H1 (cell line): Measurements from ENCODE around the gene CSN1S1. TPM values are rescaled to one million over a fixed set of nuclear protein-coding genes. Genes with fewer than 3 reads are reported as not detected.

Source experiments
- CTCF ChIA-PET: fragments of 300-600 bp; sonication (Branson Sonifier 250); formaldehyde crosslinking; loops from one replicate; lab custom pipeline; 2021; ENCODE audit not compliant: partially characterized antibody; lab: Charles Lee
- POLR2A ChIA-PET: fragments of 300-600 bp; sonication (Branson Sonifier 250); formaldehyde crosslinking; loops from one replicate; lab custom pipeline; 2021; ENCODE audit warnings: inconsistent platforms; ENCODE audit not compliant: partially characterized antibody; lab: Charles Lee
- DNase-seq, 2 experiments: peaks; one replicate each; pipeline versions ENCODE4 v3.0.0 to v3.0.0-alpha.2; 2010 to 2022; ENCODE audit warnings: low spot score in 2 of 2, low read depth in 1 of 2, mixed read lengths in 1 of 2
- FAIRE-seq: peaks from 2 replicates; lab custom pipeline; 2011; peaks lifted over from hg19 to GRCh38; lab: Jason Lieb, UNC
- H2AFZ ChIP-seq: 2 replicates; pipeline ENCODE4 v1.8.1; 2012; ENCODE audit warnings: low read length, inconsistent platforms
- H2AK5ac ChIP-seq: 2 replicates; pipeline ENCODE4 v1.6.1; 2013; ENCODE audit warnings: low read depth, low read length
- H2BK120ac ChIP-seq: replicated peaks from 2 replicates; pipeline ENCODE3; 2013; ENCODE audit warnings: low read depth, low read length, inconsistent platforms
- H2BK12ac ChIP-seq: 2 replicates; pipeline ENCODE4 v1.6.1; 2013; ENCODE audit warnings: low read depth, low read length
- H2BK15ac ChIP-seq: 2 replicates; pipeline ENCODE4 v1.6.1; 2013; ENCODE audit warnings: low read length
- H2BK20ac ChIP-seq: 2 replicates; pipeline ENCODE4 v1.6.1; 2013; ENCODE audit warnings: low read length
- H2BK5ac ChIP-seq: 2 replicates; pipeline ENCODE4 v1.6.1; 2013; ENCODE audit warnings: low read depth, low read length
- H3K14ac ChIP-seq: 2 replicates; pipeline ENCODE4 v1.6.1; 2013; ENCODE audit warnings: inconsistent platforms; ENCODE audit not compliant: insufficient read length
- H3K18ac ChIP-seq: 2 replicates; pipeline ENCODE4 v1.6.1; 2013; ENCODE audit warnings: low read length; ENCODE audit errors: extremely low read depth
- H3K23ac ChIP-seq: 2 replicates; pipeline ENCODE4 v1.6.1; 2013; ENCODE audit warnings: inconsistent platforms; ENCODE audit not compliant: insufficient read length
- H3K23me2 ChIP-seq: 2 replicates; pipeline ENCODE4 v1.6.1; 2013; ENCODE audit warnings: low read depth, low read length
- H3K27ac ChIP-seq: 2 replicates; pipeline ENCODE4 v1.6.1; 2011; ENCODE audit warnings: low read depth, low read length, inconsistent platforms
- H3K27me3 ChIP-seq, 4 experiments: replicated peaks in 1 of 4; 1 replicate in 1 of 4; 2 replicates in 3 of 4; pipeline versions ENCODE4 v1.6.1 to v1.8.1; 2011 to 2013; ENCODE audit warnings: low read length in 3 of 4, mild to moderate bottlenecking in 3 of 4, inconsistent platforms in 2 of 4, mixed read lengths in 2 of 4, moderate library complexity in 1 of 4; ENCODE audit not compliant: control insufficient read depth in 3 of 4, insufficient read depth in 3 of 4; ENCODE audit errors: extremely low read depth in 1 of 4
- H3K36me3 ChIP-seq, 4 experiments: 2 replicates each; pipeline versions ENCODE4 v1.6.1 to v1.8.1; 2011 to 2013; ENCODE audit warnings: mild to moderate bottlenecking in 4 of 4, low read length in 3 of 4, moderate library complexity in 2 of 4, control low read depth in 1 of 4, inconsistent platforms in 1 of 4; ENCODE audit not compliant: insufficient read depth in 4 of 4, control insufficient read depth in 2 of 4
- H3K4ac ChIP-seq: replicated peaks from 2 replicates; pipeline ENCODE3; 2013; ENCODE audit warnings: low read length, low read depth, mixed read lengths, inconsistent platforms; ENCODE audit not compliant: insufficient read length
- H3K4me1 ChIP-seq, 4 experiments: replicated peaks in 1 of 4; 1 replicate in 1 of 4; 2 replicates in 3 of 4; pipeline versions ENCODE4 v1.6.1 to v1.8.1; 2011 to 2013; ENCODE audit warnings: low read length in 3 of 4, inconsistent platforms in 2 of 4, mixed read lengths in 1 of 4; ENCODE audit not compliant: insufficient read depth in 4 of 4, control insufficient read depth in 3 of 4
- H3K4me2 ChIP-seq, 2 experiments: 2 replicates each; pipeline versions ENCODE4 v1.6.1 to v1.8.1; 2011 to 2013; ENCODE audit warnings: low read depth in 2 of 2, low read length in 2 of 2, control low read depth in 1 of 2, inconsistent platforms in 1 of 2, mild to moderate bottlenecking in 1 of 2; ENCODE audit not compliant: insufficient read depth in 1 of 2
- H3K4me3 ChIP-seq, 4 experiments: fragments of 200-600, 300-600 bp in 1 of 4; sonication (generic), shearing (Covaris generic), sonication (Bioruptor Twin) in 1 of 4; 2 replicates each; pipeline versions ENCODE4 v1.5.1 to v1.8.1; 2011 to 2016; ENCODE audit warnings: low read length in 4 of 4, low read depth in 3 of 4, control low read depth in 2 of 4, inconsistent platforms in 2 of 4, mild to moderate bottlenecking in 2 of 4, mixed read lengths in 1 of 4, moderate library complexity in 1 of 4; ENCODE audit not compliant: insufficient read depth in 2 of 4; ENCODE audit errors: extremely low read depth in 1 of 4
- H3K56ac ChIP-seq: replicated peaks from 2 replicates; pipeline ENCODE3; 2013; ENCODE audit warnings: low read depth, mild to moderate bottlenecking, mixed read lengths, low read length, inconsistent platforms; ENCODE audit not compliant: insufficient read length
- H3K79me1 ChIP-seq: 2 replicates; pipeline ENCODE4 v1.6.1; 2013; ENCODE audit warnings: low read depth, low read length, control low read depth
- H3K79me2 ChIP-seq, 2 experiments: 2 replicates each; pipeline versions ENCODE4 v1.6.1 to v1.8.1; 2012 to 2013; ENCODE audit warnings: low read length in 2 of 2, mild to moderate bottlenecking in 2 of 2, inconsistent platforms in 1 of 2; ENCODE audit not compliant: insufficient read depth in 2 of 2, control insufficient read depth in 1 of 2
- H3K9ac ChIP-seq, 4 experiments: replicated peaks in 1 of 4; 1 replicate in 1 of 4; 2 replicates in 3 of 4; pipeline versions ENCODE4 v1.6.1 to v1.8.1; 2011 to 2013; ENCODE audit warnings: low read depth in 3 of 4, low read length in 3 of 4, control low read depth in 2 of 4, mild to moderate bottlenecking in 2 of 4, moderate library complexity in 2 of 4, inconsistent platforms in 1 of 4; ENCODE audit errors: extremely low read depth in 1 of 4
- H3K9me3 ChIP-seq, 2 experiments: 2 replicates each; pipeline versions ENCODE4 v1.6.1 to v1.8.1; 2012 to 2013; ENCODE audit warnings: mild to moderate bottlenecking in 2 of 2, moderate library complexity in 2 of 2, control low read depth in 1 of 2, inconsistent platforms in 1 of 2, low read depth in 1 of 2, low read length in 1 of 2, mixed read lengths in 1 of 2; ENCODE audit not compliant: insufficient read depth in 2 of 2
- H4K20me1 ChIP-seq, 2 experiments: replicated peaks in 1 of 2; 2 replicates each; pipeline versions ENCODE3 to v1.8.1; 2011 to 2013; ENCODE audit warnings: inconsistent platforms in 2 of 2, low read length in 2 of 2, mild to moderate bottlenecking in 1 of 2; ENCODE audit not compliant: insufficient read depth in 2 of 2, control insufficient read depth in 1 of 2
- H4K5ac ChIP-seq: 2 replicates; pipeline ENCODE4 v1.6.1; 2013; ENCODE audit warnings: low read length, low read depth, mixed read lengths, inconsistent platforms; ENCODE audit not compliant: insufficient read length
- H4K8ac ChIP-seq: 2 replicates; pipeline ENCODE4 v1.8.0; 2013; ENCODE audit warnings: mild to moderate bottlenecking, moderate library complexity, low read length, inconsistent platforms; ENCODE audit not compliant: insufficient read depth; ENCODE audit errors: extremely low read depth
- H4K91ac ChIP-seq: replicated peaks from 2 replicates; pipeline ENCODE3; 2013; ENCODE audit warnings: low read length, mixed read lengths, inconsistent platforms; ENCODE audit not compliant: insufficient read length
- CHD2 ChIP-seq: IDR thresholded peaks from 2 replicates; pipeline ENCODE4 v1.6.1; 2012; ENCODE audit warnings: low read length, improper control_type of control experiment
- RBBP5 ChIP-seq: IDR thresholded peaks from 2 replicates; pipeline ENCODE4 v1.7.1; 2012; ENCODE audit warnings: low read depth, mild to moderate bottlenecking, inconsistent platforms, low read length, moderate library complexity, borderline replicate concordance
- RFX5 ChIP-seq: IDR thresholded peaks from 2 replicates; pipeline ENCODE4 v1.6.1; 2011; ENCODE audit warnings: low read depth, low read length, improper control_type of control experiment, borderline replicate concordance
- RNF2 ChIP-seq: fragments of 200-900, 300-1000 bp; sonication (generic); IDR thresholded peaks from 2 replicates; pipeline ENCODE4 v1.7.1; 2016; ENCODE audit warnings: borderline replicate concordance, low read depth, mild to moderate bottlenecking, antibody characterized with exemption, low read length; ENCODE audit not compliant: poor library complexity, severe bottlenecking; ENCODE audit errors: missing control alignments
- SIN3A ChIP-seq, 2 experiments: IDR thresholded peaks in 1 of 2; conservative IDR thresholded peaks in 1 of 2; 2 replicates each; pipeline ENCODE4 v1.6.1; 2011 to 2012; ENCODE audit warnings: low read length in 2 of 2, improper control_type of control experiment in 1 of 2, low read depth in 1 of 2, mild to moderate bottlenecking in 1 of 2
- WGBS, 2 experiments: shearing (Covaris generic) in 1 of 2; methylation state at CpG; one replicate each; pipeline versions ENCODE4 v1.1.6 to v1.1.7; 2013 to 2015; ENCODE audit warnings: low lambda C conversion rate in 2 of 2, mixed read lengths in 2 of 2, inconsistent platforms in 1 of 2, low coverage in 1 of 2, missing lambda C conversion rate in 1 of 2; ENCODE audit not compliant: insufficient replicate concordance in 2 of 2, insufficient coverage in 1 of 2, insufficient read length in 1 of 2; ENCODE audit errors: extremely low coverage in 1 of 2, missing lambda C conversion rate in 1 of 2; 5-methylcytosine and 5-hydroxymethylcytosine counted together
- polyA plus RNA-seq, 7 experiments: library from polyadenylated mRNA; depleted of rRNA in 3 of 7; stranded (reverse) in 5 of 7; unstranded in 2 of 7; fragments of >200 nt in 5 of 7; fragments of 200-250 nt in 2 of 7; gene quantifications; 1 replicate in 5 of 7; 2 replicates in 1 of 7; 4 replicates in 1 of 7; pipeline versions ENCODE4 v1.2.1 to v1.2.3, GENCODE V29; 2011 to 2013; ENCODE audit warnings: missing spikeins in 2 of 7, mixed read lengths in 2 of 7
- total RNA-seq: library from RNA; stranded (reverse); fragmentation: NEBNext Ultra II Directional; extraction: Animal tissue kit (Norgen Biotek cat#: 25700); gene quantifications from 2 replicates; pipeline ENCODE4 v1.2.1, GENCODE V29; 2021

Gene CSN1S1
- total and polyA plus RNA-seq, 2 of the 8 experiments (the other 6 are each of a cell fraction or from before 2014, with no cell fraction given): not detected

DNA sequence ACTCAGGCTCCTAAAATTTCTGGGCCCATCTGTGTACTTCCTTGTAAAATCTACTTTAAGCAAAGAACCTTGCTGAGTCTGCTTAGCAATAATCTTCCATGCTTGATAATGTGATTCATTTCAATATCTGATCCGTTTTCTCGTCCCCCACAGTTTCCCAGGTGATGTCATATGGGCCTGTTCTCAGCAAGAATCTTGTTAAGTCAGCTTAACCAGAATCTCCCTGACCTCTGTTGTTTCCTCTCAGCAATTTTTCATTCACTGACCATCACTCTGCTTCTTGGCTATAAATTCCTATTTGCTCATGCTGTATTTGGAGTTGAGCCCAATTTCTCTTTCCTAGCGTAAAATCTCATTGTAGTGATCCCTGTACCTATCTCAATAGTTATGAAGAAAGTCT, 20.7 kb downstream of the CSN1S1 start:
- Histone ChIP-seq H3K4me3 (no peak overlapping the region), H2BK15ac (no peak overlapping the region), H3K18ac (no peak overlapping the region), H4K5ac (no peak overlapping the region), H3K14ac (no peak overlapping the region), H2BK5ac (no peak overlapping the region), H4K20me1 (no peaks in the 10 kb centered on the region), H3K4me2 (no peak overlapping the region), H3K9ac (no peak overlapping the region), H3K9me3 (no peaks in the 10 kb centered on the region), H4K8ac (no peak overlapping the region), H3K79me1 (no peaks in the 10 kb centered on the region), H4K91ac (no peak overlapping the region), H3K23me2 (no peaks in the 10 kb centered on the region), H2BK20ac (no peak overlapping the region), H3K4me1 (no peaks in the 10 kb centered on the region), H2AFZ (no peak overlapping the region), H3K36me3 (no peaks in the 10 kb centered on the region), H2BK12ac (no peak overlapping the region), H3K4ac (no peak overlapping the region), H3K27ac (no peak overlapping the region), H2AK5ac (no peak overlapping the region), H3K27me3 (no peaks in the 10 kb centered on the region), H2BK120ac (no peak overlapping the region), H3K23ac (no peak overlapping the region), H3K56ac (no peak overlapping the region), H3K79me2 (no peaks in the 10 kb centered on the region)
- 95% methylated on average over 3 of the region's 3 CpGs; no CpG with 5 or more reads in 1 of the 2 experiments for WGBS, 2 experiments
- CTCF ChIA-PET: no interaction called here
- no peak for TF ChIP-seq SIN3A (conservative IDR thresholded peaks at IDR 0.05 in 1 of 2, IDR thresholded peaks at IDR 0.05 in 1 of 2; ENCODE audit: low read depth in 1 of 2, low read length in 2 of 2)
- no peak for TF ChIP-seq RNF2
- TF ChIP-seq CHD2: no peak
- TF ChIP-seq RBBP5: no peak
- TF ChIP-seq RFX5: no peak
- FAIRE-seq (no peak), DNase-seq (no peak)
- POLR2A ChIA-PET: no interaction called here
